Bronchial epithelial cell (primary cell): ENCODE measurements around the gene TNNT2. TPM values are rescaled to one million over a fixed set of nuclear protein-coding genes. Genes with fewer than 3 reads are reported as not detected.

ENCODE experiments used
- DNase-seq: peaks from one replicate; pipeline ENCODE4 v3.0.0-alpha.2; 2010; ENCODE audit warnings: low read depth
- FAIRE-seq: peaks from 2 replicates; lab custom pipeline; 2011; peaks lifted over from hg19 to GRCh38; lab: Jason Lieb, UNC
- H3K27me3 ChIP-seq: 2 replicates; pipeline ENCODE4 v1.5.1; 2011; ENCODE audit warnings: low read length; ENCODE audit not compliant: control insufficient read depth, insufficient read depth
- H3K36me3 ChIP-seq: 2 replicates; pipeline ENCODE4 v1.5.1; 2011; ENCODE audit warnings: low read length; ENCODE audit not compliant: control insufficient read depth, insufficient read depth
- H3K4me3 ChIP-seq: 2 replicates; pipeline ENCODE4 v1.5.1; 2011; ENCODE audit warnings: mild to moderate bottlenecking, low read depth, low read length, control low read depth
- total RNA-seq: library from RNA; depleted of rRNA; stranded (reverse); fragments of >200 nt; gene quantifications from 2 replicates; pipeline ENCODE4 v1.2.1, GENCODE V29; 2014
- TF ChIP-seq, protein P1 (sequence below): IDR thresholded peaks from 2 replicates; pipeline ENCODE4 v1.5.1; 2011; ENCODE audit warnings: mild to moderate bottlenecking, moderate library complexity, low read length, control low read depth, inconsistent platforms; ENCODE audit not compliant: insufficient read depth, severe bottlenecking

TNNT2 gene
- total RNA-seq, 1 donor from 2014 or later = 0.26 TPM

DNA sequence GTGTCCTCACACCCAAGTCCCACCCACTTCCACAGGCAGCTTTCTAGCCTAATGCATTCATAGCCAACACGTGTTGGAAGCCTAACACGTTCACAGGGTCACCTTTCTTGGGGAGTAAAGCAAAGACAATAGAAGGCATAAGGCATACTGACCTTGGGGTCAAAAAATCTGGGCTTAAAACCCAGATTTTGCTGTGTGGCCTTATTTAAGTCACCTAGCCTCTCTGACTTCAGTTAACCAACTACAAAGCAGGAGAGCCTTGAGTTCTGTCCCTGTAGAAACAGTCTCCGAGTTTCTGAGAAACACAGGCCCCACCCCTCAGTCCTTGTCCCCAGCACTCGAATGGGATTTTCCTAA, 1.4 kb downstream of the TNNT2 start:
- FAIRE-seq (peak; percentile 18), DNase-seq (no peak)
- Histone ChIP-seq H3K36me3 (no peaks in the 10 kb centered on the region), H3K4me3 (no peak overlapping the region), H3K27me3 (peaks cover 24% of the 10 kb centered on the region)
- TF ChIP-seq, protein P1, sequence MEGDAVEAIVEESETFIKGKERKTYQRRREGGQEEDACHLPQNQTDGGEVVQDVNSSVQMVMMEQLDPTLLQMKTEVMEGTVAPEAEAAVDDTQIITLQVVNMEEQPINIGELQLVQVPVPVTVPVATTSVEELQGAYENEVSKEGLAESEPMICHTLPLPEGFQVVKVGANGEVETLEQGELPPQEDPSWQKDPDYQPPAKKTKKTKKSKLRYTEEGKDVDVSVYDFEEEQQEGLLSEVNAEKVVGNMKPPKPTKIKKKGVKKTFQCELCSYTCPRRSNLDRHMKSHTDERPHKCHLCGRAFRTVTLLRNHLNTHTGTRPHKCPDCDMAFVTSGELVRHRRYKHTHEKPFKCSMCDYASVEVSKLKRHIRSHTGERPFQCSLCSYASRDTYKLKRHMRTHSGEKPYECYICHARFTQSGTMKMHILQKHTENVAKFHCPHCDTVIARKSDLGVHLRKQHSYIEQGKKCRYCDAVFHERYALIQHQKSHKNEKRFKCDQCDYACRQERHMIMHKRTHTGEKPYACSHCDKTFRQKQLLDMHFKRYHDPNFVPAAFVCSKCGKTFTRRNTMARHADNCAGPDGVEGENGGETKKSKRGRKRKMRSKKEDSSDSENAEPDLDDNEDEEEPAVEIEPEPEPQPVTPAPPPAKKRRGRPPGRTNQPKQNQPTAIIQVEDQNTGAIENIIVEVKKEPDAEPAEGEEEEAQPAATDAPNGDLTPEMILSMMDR = no peak

DNA sequence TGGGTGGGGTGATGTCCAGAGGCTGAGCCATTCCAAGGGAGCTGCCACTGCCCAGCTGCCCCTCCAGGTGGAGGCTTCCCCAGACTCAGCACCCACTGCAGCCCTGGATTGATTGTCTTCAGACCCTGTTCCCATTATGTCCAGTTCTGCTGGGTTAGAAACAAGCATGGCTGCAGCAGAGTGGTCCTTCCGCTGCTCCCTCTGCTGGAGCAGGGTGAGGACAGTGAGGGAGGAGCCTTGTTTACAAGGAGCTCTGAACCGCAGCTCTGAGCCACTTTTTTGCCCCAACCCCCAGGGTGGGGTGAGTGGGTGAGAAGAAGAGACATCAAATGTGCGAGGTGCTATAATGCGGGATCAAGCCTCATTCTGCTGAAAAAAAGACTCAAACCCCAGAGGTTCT, 2.3 kb downstream of the TNNT2 start:
- no peak for FAIRE-seq

DNA sequence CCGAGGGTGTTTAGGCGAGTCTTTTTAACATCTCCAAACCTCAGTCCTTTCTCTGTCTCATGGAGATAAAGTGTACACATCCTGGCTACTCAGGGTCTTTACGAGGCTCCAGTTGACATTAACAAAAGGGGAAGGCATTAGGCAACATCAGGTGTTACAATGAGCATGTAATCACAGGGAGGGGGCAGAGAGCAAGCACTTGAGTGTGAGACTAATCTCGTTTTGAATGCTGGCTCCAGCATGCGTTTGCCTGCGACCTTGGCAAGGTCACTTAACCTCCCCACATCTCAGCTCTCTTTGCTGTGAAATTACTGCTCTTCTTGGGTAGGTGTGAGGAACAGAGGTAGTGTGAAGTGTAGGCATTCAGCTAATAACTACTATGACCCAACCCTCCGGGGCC, 3.1 kb downstream of the TNNT2 start:
- TF ChIP-seq, protein P1 = no peak
- FAIRE-seq = peak; percentile 43
- Histone ChIP-seq H3K36me3 (no peaks in the 10 kb centered on the region), H3K4me3 (no peak overlapping the region), H3K27me3 (peaks cover 27% of the 10 kb centered on the region)
- DNase-seq = no peak

More for the DNA sequence above, 2.3 kb downstream of the TNNT2 start:
- TF ChIP-seq, protein P1 = peak; percentile 15
- DNase-seq = no peak
- H3K36me3 ChIP-seq = no peaks in the 10 kb centered on the region
- no peak overlapping the region for H3K4me3 ChIP-seq
- H3K27me3 ChIP-seq = peaks cover 24% of the 10 kb centered on the region

DNA sequence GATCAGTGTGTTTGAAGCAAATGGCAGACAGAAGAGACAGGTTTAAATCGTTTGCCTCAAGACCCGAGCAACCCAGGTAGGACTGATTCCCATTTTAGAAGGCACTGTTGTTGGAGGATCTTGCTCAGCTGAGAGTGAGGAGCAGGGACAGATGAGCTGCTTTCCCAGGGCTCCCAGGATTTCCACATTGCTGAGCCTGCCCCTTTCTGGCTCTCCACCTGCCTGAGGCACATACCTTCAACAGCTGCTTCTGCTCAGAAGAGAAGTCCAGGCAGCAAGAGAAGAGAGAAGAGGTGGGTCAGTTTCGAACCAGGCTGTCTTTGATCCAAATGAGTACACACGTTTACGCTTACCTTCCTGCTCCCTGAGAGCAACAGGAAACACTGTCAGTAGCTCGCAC, 5.7 kb downstream of the TNNT2 start:
- TF ChIP-seq, protein P1 = no peak
- Histone ChIP-seq H3K27me3 (peaks cover 34% of the 10 kb centered on the region), H3K4me3 (no peak overlapping the region), H3K36me3 (no peaks in the 10 kb centered on the region)
- FAIRE-seq (no peak), DNase-seq (no peak)

DNA sequence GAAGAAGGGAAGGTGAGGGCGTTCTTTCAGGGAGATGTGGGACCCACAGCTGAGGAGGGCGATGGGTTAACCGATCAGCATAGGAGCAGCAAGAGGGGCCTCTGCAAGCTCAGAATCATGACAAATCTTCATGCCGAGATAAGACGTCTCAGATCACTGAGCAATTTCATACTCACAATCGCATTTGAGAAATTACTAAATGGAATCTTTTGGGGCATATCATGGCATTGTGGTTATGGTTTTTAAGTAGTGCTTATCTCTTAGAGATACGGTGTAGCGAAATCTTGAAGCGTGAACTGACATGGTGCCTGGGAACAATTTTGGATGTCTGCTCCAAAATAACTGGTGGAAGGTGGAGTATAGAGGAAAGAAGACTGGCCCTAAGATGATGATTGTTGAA, 6.2 kb downstream of the TNNT2 start:
- no peak for DNase-seq
- Histone ChIP-seq H3K27me3 (peaks cover 32% of the 10 kb centered on the region), H3K4me3 (no peak overlapping the region), H3K36me3 (no peaks in the 10 kb centered on the region)
- no peak for FAIRE-seq
- TF ChIP-seq, protein P1 = no peak

DNA sequence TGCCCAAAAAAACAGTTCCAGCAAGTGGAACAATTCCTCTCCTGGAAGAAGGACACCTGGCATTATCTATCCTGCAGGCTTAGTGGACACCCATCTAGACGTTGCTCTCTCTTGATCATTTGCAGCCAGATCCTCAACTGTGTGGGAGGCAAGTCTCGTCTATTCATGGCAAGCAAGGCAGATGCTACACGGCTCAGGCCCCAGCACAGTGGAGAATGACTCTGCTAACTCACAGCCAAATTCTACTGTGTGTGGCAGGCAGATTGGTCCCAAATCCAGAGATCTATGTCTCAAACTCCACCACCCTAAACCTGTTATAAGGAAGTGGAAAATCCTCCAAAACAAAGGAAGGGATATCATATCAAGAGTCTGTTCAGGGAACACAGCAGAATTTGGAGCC, 7.0 kb downstream of the TNNT2 start:
- TF ChIP-seq, protein P1 = no peak
- Histone ChIP-seq H3K36me3 (no peaks in the 10 kb centered on the region), H3K27me3 (peaks cover 27% of the 10 kb centered on the region), H3K4me3 (no peak overlapping the region)
- no peak for DNase-seq
- FAIRE-seq = no peak
